ENCODE results near the gene MUC13.

GRCh38 chr3:124937049-124937448 is 2.5 kb upstream of the MUC13 start:
- TF ChIP-seq SMC3 (conservative IDR thresholded peaks at IDR 0.05; ENCODE audit: poor library complexity): no peak
- TF ChIP-seq CTCF (IDR thresholded peaks at IDR 0.05; ENCODE audit: poor library complexity, severe bottlenecking): no peak
- TF ChIP-seq REST (IDR thresholded peaks at IDR 0.05; ENCODE audit: borderline replicate concordance): no peak
- TF ChIP-seq POLR2AphosphoS5 (IDR thresholded peaks at IDR 0.05): no peak
- no peak for TF ChIP-seq MXI1 (conservative IDR thresholded peaks at IDR 0.05; ENCODE audit: poor library complexity, severe bottlenecking)
- TF ChIP-seq EP300 (conservative IDR thresholded peaks at IDR 0.05; ENCODE audit: poor library complexity, severe bottlenecking): no peak
- no peak for TF ChIP-seq EZH2 (IDR thresholded peaks at IDR 0.05; ENCODE audit: borderline replicate concordance, insufficient read depth, low read length, poor library complexity, severe bottlenecking)
- TF ChIP-seq TAF1 (IDR thresholded peaks at IDR 0.05; ENCODE audit: low read depth): no peak
- TF ChIP-seq RAD21 (conservative IDR thresholded peaks at IDR 0.05): no peak

All from neural cell (in vitro differentiated cells).